ENCODE data around the gene IGFL4.

DNA sequence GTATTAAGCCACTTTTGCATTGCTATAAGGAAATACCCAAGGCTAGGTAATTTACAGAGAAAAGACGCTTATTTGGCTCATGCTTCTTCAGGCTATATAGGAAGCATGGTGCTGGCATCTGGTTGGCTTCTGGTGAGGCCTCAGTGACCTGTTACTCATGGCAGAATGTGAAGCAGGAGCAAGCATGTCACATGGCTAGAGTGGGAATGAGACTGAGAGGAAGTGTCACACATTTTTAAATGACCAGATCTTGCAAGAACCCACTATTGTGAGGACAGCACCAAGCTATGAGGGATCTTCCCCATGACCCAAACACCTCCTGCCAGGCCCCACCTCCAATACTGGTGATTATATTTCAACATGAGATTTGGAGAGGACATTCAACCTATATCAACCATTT, 25.7 kb upstream of the IGFL4 start:
- TF ChIP-seq, protein P1, sequence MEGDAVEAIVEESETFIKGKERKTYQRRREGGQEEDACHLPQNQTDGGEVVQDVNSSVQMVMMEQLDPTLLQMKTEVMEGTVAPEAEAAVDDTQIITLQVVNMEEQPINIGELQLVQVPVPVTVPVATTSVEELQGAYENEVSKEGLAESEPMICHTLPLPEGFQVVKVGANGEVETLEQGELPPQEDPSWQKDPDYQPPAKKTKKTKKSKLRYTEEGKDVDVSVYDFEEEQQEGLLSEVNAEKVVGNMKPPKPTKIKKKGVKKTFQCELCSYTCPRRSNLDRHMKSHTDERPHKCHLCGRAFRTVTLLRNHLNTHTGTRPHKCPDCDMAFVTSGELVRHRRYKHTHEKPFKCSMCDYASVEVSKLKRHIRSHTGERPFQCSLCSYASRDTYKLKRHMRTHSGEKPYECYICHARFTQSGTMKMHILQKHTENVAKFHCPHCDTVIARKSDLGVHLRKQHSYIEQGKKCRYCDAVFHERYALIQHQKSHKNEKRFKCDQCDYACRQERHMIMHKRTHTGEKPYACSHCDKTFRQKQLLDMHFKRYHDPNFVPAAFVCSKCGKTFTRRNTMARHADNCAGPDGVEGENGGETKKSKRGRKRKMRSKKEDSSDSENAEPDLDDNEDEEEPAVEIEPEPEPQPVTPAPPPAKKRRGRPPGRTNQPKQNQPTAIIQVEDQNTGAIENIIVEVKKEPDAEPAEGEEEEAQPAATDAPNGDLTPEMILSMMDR (conservative IDR thresholded peaks at IDR 0.05 in 1 of 2, IDR thresholded peaks at IDR 0.05 in 1 of 2; ENCODE audit: extremely low read depth in 1 of 2, insufficient read depth in 1 of 2, low read depth in 1 of 2, low read length in 2 of 2): no peak
- TF ChIP-seq EZH2 (IDR thresholded peaks at IDR 0.05; ENCODE audit: borderline replicate concordance, low read length): no peak
